ENCODE measurements around the gene OCA2.

DNA sequence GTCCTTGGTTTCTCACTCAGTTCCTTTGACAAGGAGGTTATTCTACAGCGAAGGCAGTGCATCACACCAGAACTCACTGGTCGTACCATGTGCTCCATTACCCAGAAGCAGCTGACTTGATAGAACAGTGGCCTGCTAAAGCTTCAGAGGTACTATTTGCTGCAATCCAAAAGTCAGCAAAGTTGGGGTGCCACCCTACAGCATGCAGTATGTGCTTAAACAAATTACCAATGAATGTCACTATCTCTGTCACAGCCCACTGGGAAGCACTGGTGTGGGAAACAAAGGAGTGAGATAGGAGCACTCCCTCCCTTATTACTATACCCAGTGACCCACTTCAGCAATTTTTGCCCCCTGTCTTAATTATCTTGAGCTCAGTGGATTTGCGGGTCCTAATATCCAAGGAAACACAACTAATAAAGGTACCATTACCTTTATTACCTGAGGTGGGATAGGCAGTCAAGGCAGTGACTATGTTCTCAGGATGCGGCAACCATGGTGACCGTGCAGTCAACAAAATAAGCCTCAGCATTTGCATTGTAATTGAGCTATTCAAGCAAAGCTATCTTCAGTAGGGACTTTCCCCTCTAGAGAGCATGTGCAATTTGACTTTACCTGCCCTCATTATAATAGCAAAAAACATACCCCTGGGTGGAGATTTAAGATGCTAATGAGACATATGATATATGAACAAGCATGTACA is 199.4 kb downstream of the OCA2 start:
- TF ChIP-seq CTCF (IDR thresholded peaks at IDR 0.05; ENCODE audit: low read length) (no peak), EZH2phosphoT487 (IDR thresholded peaks at IDR 0.05; ENCODE audit: low read length) (no peak), EZH2 (optimal IDR thresholded peaks at IDR 0.05; ENCODE audit: low read depth, low read length) (no peak)
